KBM-7 (cell line): ENCODE measurements around the gene FCRL1.
A peak's percentile ranks its signal among the peaks of the same experiment; 100 is the strongest.

Experiments used
- DNase-seq: peaks from one replicate; pipeline ENCODE4 v3.0.0-alpha.2; 2015
- in situ Hi-C: fragments of 300-500 bp; cut with MboI; formaldehyde crosslinking; loops from 2 replicates; pipeline ENCODE4 v1.14.3; 2020; ENCODE audit warnings: low sequenced_read_pairs, low pct_unique_long_range_greater_than_20kb, mixed read lengths

Gene FCRL1

DNA sequence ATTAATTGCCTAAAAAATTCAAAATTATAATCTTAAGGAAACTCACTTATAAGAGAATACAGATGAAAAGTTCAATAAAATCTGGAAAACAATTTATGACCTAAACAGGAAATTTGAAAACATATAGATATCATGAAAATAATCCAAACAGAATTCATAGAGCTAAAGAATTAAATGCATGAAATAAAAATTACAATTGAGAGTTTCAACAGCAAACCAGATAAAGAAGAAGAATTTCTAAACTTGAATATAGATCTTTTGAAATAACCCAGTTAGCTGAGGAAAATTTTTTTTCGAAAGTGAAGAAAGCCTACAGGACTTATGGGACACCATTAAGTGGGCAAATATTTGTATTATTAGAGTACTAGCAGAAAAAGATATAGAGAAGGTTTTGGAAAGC is 6.7 kb downstream of the FCRL1 start:
- no peak for DNase-seq
- in situ Hi-C loops = no loop called here

DNA sequence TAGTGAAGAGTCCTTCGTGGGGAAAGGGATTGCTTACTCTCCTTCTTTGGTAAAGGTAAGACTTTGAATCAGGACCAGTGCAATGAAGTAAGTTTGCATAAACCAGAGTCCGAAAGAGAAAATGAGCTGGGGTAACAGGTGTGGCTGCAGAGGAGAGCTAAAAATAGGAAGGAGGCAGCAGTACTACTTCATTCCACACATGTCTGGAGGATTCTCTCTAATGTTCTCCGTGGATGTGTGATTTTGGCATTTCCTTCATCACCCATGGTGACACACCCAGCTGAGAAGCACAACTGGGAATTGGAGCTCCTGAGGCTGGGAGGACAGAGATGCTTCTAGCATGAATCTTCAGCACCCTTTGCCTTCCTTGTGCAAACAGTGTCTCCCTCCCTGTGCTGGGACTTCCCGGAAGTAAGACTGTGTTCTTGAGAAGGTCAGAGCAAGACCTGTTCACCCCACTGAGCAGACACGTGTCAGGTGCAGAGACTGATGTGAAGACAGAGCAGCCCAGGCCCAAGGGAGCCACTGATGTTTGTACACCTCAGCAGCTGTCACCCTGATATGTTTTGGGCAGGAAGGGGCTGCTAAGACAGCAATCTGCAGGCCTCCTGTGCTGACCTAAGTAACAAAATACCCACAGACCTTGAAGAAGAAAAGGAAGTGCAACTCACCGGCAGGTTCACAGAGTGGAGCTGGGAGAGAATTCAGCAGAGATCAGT is 13.3 kb downstream of the FCRL1 start:
- in situ Hi-C loops = no loop called here
- no peak for DNase-seq

DNA sequence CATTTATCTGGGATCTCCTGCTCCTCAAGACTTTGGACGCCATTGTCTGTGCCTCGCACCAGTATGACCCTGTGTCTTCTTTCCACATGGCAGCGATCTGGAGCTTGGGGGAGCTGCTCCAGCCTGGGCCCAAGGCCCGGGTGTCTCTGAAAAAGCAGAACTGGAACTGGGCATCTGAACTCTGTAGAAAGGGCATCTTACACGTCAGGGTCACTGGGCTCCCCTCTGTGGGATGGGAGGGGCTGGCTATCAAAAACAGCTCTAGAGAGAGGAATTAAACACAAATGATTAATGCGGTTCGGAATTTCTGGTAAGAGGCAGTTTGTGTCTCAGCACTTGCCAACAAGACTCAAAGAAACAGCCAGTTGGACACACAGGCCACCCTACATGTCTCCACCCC is 16.1 kb downstream of the FCRL1 start:
- in situ Hi-C loops = no loop called here
- no peak for DNase-seq

DNA sequence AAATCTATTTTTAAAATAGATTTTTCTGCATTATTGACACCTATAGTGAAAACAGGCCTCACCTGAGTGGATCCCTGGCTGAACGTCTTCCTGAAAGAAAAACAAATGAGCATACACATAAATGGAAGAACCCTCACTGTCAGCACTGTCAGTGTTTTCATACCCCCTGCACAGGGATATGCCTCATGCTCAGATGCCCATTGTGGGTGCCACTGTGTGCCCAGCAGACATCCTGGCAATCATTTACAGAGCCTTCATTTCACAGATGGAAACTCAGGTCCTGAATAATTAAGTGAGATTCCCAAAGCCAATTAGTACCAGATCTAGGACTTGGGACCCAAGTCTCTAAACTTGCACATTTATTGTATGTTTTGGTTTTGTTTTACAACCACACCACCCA is 19.9 kb downstream of the FCRL1 start:
- in situ Hi-C loops = no loop called here
- DNase-seq = no peak

DNA sequence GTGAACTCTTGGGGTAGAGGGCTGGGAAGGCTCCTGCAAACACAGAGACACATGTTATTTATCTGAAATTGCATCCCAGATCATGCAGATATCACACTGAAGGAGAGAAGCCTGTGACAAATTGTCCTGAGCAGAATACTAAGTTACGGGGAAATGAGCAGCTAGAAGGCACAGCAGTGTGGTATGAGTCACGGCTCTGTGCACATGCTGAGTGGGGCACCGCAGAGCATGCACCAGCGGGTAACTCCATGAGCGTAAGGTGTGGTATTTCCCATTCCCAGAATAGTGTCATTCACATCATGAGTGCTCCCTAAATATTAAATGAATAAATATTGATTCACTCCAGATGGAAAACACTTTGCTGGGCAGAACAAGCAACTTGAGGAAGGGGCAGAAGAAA is 21.7 kb downstream of the FCRL1 start:
- DNase-seq = no peak
- in situ Hi-C loops = no loop called here

DNA sequence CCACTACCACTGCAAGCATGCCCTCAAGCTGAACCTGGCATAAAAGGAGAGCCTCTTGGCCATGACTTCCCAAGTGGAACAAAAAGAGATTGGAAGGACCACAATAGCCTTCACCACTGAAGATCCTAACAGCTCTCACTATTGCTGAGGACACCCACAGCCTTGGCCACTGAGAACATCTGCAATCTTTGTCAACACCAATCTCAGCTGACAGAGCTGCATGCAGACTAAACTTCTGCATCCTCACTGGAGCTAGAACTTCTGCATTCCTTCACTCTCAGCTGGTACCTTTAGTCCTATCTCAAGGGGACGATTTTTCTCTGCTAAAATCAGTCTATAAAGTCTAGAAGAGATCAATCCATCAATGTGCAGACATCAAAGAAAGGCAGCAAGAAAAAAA is 34.7 kb downstream of the FCRL1 start:
- no peak for DNase-seq
- in situ Hi-C loops = no loop called here

DNA sequence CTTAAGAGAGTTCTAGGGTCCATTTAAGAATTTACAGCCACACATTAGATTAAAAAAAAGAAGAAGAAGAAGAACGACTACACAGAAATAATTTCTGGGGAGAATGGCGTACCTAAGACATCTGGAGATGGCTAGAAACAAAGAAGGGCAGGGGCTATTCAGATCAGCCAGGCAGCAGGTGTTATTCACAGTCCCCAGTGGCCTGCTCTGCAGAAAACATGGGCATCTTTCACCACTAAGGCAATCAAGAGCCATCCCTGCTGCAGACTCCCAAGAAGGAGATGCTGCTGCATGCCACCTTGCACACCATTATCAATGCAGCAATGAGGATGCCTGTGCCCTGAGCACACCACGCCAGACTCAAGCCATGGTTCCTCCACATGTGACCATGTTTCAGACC is 35.1 kb downstream of the FCRL1 start:
- DNase-seq = no peak
- in situ Hi-C loops = no loop called here

DNA sequence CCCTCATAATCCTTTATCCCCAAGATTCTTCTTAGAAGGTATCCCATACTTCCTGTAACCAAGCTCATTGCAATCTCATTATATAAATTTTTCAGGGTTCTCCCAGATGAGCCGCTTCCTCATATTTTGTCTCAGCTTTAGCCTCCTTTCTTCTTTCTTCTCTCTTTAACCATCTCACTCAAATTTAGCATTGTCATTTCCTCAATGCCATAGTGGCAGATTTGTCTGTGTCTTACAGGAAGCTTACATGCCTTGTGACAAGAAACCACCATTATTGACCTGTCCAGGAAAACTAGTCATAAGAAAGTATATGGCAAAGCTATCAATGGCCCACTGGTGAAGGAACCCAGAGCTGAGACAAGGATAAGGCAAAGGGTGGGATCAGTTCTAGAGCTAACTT is 37.0 kb downstream of the FCRL1 start:
- in situ Hi-C loops = no loop called here

DNA sequence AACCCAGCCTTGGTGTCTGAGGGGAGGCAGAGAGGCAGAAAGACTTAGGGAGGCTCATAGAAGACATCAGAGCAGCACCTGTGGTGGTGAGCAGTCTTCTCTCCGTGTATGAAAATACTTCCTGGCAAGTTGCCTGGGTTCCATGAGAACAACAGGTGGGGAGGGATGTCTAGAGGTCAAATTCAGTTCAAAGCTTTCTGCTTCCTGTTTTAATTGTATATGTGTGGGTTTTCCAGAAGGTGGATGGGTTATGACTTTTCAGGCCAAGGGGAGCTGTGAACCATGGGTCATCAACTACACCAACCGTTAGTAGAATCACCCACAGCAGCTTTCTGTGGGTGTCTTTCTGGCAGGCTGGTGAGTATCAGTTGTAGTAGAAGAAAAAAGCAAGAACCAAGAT is 38.9 kb downstream of the FCRL1 start:
- in situ Hi-C loops = no loop called here
- DNase-seq = no peak

More for the DNA sequence above, 37.0 kb downstream of the FCRL1 start:
- no peak for DNase-seq

DNA sequence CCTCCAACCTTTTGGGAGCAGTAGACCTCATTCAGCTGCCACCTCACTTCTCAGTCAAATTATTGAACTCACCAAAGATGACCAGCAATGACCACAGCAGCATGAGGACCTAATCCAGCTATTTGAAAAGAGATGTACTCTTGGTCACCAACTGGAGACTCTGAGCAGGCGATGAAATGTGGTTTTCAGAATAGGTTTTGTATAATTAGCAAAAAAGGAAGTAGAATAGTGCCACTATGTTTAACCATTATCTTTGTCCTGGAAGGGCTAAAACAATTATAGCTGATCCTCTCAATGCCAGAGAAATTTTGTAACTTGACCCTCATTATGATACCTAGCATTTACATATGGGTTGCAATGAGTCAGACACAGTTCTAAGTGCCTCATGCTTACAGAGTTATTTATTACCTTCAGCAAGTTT is 42.9 kb downstream of the FCRL1 start, which contains the start of gene FCRL2:
Gene FCRL2 (minus strand): TSS at position 162 of the 421 bp plus-strand sequence. CDS start 59 bp downstream, at position 103.
- peak; percentile 12 for DNase-seq
- in situ Hi-C loops = no loop called here

DNA sequence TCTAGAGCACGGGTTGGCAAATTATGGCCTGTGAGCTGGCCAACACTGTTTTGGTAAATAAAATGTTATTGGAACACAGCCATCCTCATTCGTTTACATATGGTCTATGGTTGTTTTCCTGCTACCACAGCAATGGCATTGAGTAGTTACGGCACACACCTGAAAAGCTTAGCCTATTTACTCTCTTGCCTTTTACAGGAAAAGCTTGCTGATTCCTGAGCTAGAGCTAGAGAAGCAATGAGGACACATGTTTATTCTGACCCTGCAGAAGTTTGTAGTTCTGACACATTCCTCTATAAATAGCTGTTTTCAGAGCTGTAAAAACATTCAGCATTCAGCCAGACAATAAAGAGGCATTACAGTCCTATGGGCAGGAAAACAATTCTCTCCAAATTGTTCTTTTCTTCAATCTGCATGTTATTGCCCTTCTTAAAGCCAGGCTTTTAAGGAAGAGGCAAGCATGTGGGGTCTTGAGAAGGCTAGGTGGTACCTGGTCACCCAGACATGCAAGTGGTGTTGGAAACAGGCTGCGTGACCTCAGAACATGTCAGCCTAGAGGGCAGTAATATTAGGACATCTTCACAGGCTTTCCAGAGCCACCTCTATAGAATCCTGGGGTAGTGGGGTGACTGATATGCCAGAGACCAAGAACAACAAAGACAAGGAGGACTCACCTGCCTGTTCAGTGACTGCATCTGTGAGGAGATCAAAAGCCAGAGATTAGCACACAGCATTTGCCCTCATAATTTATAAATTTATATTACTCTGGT is 44.6 kb downstream of the FCRL1 start:
- in situ Hi-C loops = no loop called here

DNA sequence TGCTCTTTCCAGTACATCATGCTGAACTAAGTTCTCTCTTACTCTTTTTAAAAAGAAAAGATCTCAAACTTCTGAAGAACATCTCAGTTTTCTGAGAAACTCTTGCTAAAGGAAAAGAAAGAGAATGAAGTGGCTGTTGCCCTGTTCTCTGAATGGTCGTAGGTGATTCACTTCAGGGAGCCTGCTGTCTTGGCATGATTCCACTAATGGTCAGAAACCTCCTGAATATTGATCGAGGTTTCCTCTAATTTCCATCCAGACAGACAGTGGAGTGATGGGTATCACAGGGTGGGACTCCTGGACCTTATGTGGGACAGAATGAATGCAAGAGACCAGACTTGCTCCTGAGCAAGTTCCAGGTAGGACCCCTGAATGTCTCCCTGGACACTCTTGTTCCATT is 45.5 kb downstream of the FCRL1 start:
- in situ Hi-C loops = no loop called here
- DNase-seq = no peak

More for the DNA sequence above, 44.6 kb downstream of the FCRL1 start:
- no peak for DNase-seq

DNA sequence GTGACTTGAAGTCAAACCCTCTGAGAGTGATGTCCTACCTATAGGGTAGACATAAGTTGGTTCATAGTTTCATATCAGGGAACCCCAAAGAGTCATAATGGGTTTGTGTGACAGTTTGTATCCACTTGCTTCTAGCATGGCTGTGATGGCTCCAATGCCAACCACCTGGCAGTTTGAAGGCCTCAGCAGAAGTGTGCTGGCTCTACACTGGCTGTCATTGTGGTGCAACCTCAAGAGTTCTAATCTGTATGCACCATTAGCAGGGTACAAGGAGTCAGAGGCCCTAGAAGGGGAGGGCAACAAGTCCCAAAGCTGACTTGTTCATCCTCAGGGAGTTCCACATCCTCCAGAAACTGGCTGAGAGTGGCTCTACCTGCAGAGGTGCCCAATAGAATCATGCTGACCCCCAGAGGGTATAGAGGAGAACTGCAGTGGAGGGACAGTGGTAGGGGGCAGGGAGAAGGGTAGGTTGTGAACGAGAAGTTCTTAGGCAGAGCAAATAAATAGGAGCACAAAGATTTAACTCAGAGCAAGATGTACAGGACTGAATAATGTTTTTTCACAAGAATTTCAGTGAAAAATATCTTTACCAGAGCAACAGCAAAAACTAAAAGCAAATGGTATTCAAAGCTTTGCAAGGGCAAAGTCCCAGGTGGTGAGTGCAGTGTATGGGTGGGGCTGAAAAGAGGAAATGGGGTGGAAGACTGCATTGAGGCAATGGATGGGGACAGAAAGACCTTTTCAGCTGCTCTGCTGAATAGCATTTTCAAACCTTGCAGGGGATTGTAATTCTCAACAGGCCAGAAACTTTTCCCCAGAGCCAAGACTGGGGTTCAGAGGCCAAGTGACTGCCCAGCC is 46.2 kb downstream of the FCRL1 start:
- in situ Hi-C loops = no loop called here
- DNase-seq = peak; percentile 20

DNA sequence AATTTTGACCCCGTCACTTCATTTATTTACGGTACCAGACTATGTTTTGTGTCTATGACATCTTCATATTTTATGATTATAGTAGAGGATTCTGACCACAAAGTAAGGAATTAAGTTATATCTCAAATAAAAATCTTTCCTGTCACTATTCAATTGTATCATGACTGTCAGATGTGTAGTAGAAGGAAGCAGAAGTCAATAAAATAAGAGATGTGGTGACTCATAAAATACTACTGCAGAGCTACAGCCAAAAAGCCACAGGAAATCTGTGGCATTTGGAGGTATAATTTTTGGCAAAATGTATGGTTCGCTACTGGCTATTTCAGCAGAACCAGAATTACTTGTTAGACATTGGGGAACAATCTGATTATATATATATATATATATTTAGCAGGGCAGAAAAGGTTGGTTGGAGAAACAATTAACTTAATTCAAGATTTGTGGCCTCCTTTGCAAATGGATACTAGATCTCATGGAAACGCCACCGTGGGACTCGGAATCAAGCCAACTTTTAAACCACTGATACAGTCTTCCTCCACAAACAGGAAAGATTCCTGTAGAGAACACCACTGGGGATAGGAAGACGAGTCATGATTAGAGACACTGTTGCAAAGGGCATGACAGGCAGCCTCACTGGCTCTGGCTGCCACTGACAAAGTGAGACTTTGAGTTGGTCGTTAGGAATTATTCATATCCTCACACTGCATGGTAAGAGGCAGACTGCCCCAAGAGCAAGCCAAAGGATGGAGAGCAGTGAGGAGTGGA is 48.1 kb downstream of the FCRL1 start:
- in situ Hi-C loops = no loop called here
- peak; percentile 55 for DNase-seq

DNA sequence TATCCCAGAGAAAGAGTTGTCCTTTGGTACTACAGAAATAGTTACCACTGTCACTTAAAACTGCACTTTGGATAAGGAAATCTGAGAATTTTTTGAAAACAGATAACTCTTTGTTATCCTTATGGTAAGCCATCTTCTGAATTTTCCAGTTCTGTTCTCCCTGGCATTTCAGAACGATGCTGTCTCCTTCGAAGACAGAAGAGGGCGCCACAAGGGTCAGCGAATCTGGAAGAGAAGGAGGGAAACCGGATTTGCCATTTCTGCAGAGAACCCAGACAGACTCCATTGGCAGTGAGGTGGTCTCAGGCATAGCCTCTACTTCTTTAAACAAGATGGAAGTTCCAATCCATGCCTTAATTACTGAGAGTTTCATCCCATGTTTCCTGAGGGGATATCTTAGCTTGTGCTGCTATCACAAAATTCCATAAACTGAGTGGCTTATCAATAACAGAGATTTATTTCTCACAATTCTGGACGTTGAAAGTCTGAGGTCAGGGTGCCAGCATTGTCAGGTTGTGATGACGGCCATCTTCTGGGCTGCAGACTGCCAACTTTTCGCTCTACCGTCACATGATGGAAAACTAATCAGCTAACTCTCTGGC is 49.4 kb downstream of the FCRL1 start:
- in situ Hi-C loops = no loop called here
- no peak for DNase-seq

DNA sequence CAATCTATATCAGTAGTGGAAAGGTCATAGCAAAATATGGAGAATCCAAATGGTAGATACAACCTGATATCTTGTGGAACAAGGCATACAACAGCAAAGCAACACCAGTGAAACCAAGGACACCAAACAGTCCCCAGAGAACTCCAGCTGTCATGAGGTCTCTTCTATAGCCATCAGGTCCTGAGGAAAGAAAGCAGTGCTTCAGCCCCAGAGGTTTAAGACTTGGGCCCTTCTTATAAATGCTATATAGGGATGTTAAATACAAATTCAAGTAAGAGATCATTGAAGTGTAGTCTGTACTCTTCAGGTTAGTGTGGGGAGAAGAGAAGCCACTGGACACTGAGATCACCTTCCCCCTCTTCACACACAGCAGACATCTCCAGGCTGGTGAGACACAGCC is 53.1 kb downstream of the FCRL1 start:
- no peak for DNase-seq
- in situ Hi-C loops = no loop called here

DNA sequence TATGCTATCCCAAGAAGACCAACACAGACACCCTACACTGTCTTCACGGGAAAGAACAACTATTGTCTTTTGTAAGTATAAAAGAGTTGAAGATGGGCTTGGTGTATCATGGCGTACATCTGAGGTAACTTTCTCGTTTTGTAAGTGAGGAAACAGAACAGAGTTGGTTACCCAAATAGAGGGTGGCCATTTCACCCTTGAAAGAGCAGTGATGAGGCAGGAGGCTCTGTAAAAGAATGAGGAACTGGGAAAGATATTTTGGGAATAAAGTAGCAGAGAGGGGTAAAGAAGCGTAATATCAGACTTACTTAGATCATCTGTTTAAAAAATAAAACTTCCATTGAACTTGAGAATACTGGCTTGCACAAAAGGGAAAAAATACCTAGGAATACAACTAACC is 61.9 kb downstream of the FCRL1 start:
- in situ Hi-C loops = no loop called here
- DNase-seq = no peak

DNA sequence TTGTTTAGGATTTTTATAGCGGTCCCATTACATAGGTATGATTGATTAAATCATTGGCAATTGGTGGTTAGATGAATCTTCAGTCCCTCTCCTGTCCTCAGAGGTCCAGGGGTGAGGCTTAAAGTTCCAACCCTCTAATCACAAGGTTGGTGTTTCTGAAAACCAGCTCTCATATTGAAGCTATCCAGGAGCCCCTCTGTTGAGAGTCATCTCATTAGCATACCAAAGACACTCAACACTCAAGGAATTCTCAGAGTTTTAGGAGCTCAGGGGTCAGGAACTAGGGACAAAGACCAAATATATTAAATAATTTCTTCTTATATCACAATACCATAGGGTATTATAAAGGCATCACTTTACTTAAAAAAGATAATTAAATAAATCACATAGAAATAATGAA is 66.3 kb downstream of the FCRL1 start:
- DNase-seq = no peak
- in situ Hi-C loops = no loop called here

DNA sequence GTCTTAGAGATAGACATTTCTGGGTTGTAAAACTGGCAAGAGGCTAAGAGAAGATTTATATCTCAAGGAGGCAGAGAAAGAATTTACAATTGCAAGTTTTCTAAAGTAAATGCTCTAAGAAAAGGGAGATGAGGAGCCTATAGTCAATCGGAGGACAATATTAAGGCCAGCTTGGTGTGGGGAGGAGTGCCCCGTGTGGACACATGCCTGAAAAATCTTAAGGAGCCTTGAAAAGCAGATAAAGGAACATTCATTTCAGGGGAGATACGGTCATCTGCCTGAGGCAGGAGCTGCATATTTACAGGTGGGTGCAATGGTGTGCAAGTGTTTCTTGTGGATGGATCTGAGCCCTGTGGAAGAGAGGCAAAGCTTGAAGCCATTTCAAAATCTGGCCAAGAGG is 68.6 kb downstream of the FCRL1 start:
- no peak for DNase-seq
- in situ Hi-C loops = no loop called here
